Measurements from ENCODE around the gene IGFALS.

IGFALS gene

DNA sequence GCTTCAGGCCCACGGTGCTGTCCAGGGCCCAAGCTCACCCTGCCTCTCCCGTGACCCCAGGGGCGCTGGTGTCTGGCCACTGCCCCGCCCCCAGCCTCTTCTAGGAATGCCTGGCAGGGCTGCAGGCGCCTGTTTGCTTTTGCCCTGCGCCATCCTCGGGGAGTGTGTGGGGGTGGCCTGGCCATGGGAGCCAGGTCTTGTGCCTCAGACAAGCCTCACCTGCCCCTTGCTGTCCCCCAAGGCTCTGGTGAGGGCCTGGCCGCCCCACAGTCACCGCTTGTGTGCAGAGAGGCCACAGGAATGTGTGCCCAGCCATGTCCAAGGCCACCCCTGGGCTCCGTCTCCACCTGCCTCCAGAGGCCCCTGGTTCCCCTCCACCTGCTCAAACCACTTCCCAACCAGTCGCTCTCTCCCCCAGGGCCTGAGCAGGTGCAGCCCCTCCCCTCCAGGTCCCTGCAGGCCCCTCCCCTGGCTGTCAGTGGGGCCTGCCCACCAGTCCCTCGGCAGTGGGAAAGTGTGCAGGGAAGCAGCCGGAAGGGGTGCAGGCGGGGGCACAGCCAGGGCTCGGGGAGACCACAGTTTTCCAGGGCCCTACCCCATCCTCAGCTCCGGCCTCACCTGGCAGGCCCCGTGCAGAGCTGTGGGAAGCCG lies 841 bp upstream of the IGFALS start:
- Histone ChIP-seq H3K27ac (no peak overlapping the region), H3K36me3 (peaks cover 16% of the 10 kb centered on the region), H3K27me3 (ENCODE audit: insufficient read depth, low read depth, severe bottlenecking) (no peaks in the 10 kb centered on the region), H3K4me3 (ENCODE audit: low read depth, low read length) (no peak overlapping the region), H3K9me3 (ENCODE audit: severe bottlenecking) (peaks cover 12% of the 10 kb centered on the region)
- TF ChIP-seq, protein P1, sequence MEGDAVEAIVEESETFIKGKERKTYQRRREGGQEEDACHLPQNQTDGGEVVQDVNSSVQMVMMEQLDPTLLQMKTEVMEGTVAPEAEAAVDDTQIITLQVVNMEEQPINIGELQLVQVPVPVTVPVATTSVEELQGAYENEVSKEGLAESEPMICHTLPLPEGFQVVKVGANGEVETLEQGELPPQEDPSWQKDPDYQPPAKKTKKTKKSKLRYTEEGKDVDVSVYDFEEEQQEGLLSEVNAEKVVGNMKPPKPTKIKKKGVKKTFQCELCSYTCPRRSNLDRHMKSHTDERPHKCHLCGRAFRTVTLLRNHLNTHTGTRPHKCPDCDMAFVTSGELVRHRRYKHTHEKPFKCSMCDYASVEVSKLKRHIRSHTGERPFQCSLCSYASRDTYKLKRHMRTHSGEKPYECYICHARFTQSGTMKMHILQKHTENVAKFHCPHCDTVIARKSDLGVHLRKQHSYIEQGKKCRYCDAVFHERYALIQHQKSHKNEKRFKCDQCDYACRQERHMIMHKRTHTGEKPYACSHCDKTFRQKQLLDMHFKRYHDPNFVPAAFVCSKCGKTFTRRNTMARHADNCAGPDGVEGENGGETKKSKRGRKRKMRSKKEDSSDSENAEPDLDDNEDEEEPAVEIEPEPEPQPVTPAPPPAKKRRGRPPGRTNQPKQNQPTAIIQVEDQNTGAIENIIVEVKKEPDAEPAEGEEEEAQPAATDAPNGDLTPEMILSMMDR (IDR thresholded peaks at IDR 0.05; ENCODE audit: low read depth, low read length): no peak
- DNase-seq: no peak

DNA sequence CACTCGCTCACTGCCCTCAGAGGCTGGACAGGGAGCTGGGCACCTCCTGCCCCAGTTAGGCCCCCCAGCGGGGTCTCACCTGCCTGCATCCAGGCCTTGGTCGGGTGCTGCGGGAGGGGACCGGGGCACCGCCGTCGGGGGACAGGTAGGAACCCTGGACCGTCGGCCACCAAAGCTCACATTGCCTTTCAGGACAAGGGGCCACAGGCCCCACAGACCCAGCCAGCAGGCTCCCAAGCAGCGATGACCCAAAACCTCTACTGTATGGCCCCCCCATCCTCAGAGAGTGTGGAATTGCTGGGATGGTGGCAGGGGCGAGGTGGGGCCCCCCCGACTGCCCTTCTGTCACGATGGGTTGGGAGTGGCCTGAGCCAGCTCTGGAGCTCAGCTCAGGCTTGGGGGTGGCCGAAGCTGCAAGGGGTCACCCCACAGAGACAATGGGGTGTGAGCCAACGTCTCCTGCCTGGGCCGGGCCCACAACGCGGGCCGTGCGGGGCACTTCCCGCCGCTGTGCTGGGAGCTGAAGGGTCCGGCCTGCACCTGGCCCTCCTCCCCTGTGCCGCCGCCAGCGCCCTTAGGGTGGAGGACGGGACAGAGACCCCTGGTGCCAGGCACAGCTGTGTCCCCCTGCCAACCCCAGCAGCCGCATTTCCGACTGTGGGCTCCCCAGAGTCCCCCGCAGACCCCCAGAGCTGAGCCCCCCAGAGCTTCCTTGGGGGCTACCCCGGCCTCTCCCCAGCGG lies 498 bp downstream of the IGFALS start:
- DNase-seq: no peak
- H3K9me3 ChIP-seq (ENCODE audit: severe bottlenecking): peaks cover 7% of the 10 kb centered on the region
- TF ChIP-seq, protein P1 (IDR thresholded peaks at IDR 0.05; ENCODE audit: low read depth, low read length): no peak
- H3K4me3 ChIP-seq (ENCODE audit: low read depth, low read length): no peak overlapping the region
- no peak overlapping the region for H3K27ac ChIP-seq
- no peaks in the 10 kb centered on the region for H3K27me3 ChIP-seq (ENCODE audit: insufficient read depth, low read depth, severe bottlenecking)
- peaks cover 28% of the 10 kb centered on the region for H3K36me3 ChIP-seq

DNA sequence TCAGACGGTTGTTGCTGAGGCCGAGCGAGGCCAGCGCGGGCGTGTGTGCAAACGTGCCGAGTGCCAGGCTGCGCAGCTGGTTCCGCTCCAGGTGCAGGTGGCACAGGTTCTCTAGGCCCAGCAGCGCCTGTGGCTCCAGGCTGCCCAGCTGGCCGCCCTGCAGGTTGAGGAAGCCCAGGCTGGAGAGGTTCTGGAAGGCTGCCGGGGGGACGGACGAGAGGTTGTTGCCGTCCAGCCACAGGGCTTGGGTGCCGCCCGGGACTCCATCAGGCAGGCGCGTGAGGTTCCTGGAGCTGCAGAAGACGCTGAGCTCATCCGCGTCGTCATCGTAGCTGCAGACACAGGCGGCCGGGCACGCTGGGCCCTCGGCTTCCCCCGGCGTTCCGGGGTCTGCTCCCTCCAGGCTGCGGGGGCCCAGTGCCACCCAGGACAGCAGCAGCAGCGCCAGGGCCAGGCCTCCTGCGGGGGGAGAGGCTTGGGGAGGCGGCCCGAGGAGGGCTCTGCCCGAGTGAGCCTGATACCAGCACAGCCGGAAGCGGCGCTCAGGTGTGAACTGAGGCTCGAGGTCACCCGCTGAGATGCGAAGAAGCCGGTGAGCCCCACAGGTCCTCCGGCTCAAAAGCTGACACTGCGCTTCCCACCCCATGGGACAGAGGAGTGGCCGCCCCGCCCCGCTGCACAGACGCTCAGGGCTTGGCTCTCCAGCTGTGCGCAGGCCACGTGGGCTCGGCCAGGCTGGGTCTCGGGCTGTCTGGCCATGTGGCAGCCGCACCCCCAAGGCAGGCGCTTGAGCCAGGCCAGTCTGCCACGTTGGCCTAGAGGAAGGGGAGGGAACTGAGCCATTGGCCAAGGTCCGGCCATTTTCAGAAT lies 1.3 kb downstream of the IGFALS start:
- no peaks in the 10 kb centered on the region for H3K27me3 ChIP-seq (ENCODE audit: insufficient read depth, low read depth, severe bottlenecking)
- no peaks in the 10 kb centered on the region for H3K9me3 ChIP-seq (ENCODE audit: severe bottlenecking)
- DNase-seq: no peak
- TF ChIP-seq, protein P1 (IDR thresholded peaks at IDR 0.05; ENCODE audit: low read depth, low read length): no peak
- peaks cover 36% of the 10 kb centered on the region for H3K36me3 ChIP-seq
- H3K27ac ChIP-seq: no peak overlapping the region
- H3K4me3 ChIP-seq (ENCODE audit: low read depth, low read length): no peak overlapping the region

DNA sequence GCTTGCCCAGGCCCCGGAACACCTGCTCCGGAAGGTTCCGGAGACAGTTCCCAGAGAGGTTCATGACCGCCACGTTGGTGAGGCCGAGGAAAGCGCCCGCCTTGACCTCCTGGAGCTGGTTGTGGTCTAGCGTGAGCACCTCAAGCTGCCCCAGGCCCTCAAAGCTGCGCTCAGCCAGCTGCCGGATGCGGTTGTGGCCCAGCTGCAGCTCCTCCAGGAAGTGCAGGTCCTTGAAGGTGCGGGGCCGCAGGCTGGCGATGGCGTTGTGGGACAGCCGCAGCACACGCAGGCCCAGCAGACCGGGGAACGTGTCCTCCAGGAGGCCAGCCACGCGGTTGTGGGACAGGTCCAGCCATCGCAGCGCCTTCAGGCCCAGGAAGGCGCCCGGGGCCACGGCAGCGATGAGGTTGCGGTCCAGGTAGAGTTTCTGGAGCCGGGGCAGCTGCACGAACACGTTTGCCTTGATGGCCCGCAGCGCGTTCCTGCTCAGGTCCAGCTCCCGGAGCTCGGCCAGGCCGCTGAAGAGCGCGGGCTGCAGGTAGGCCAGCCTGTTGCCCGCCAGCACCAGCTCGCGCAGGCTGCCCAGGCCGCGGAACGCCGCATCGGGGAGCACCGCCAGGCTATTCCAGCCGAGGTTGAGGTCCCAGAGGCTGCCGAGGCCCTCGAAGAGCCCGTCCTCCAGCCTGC lies 2.1 kb downstream of the IGFALS start:
- H3K36me3 ChIP-seq: peaks cover 44% of the 10 kb centered on the region
- no peaks in the 10 kb centered on the region for H3K9me3 ChIP-seq (ENCODE audit: severe bottlenecking)
- H3K4me3 ChIP-seq (ENCODE audit: low read depth, low read length): no peak overlapping the region
- no peak for DNase-seq
- H3K27ac ChIP-seq: no peak overlapping the region
- no peaks in the 10 kb centered on the region for H3K27me3 ChIP-seq (ENCODE audit: insufficient read depth, low read depth, severe bottlenecking)
- TF ChIP-seq, protein P1 (IDR thresholded peaks at IDR 0.05; ENCODE audit: low read depth, low read length): no peak

DNA sequence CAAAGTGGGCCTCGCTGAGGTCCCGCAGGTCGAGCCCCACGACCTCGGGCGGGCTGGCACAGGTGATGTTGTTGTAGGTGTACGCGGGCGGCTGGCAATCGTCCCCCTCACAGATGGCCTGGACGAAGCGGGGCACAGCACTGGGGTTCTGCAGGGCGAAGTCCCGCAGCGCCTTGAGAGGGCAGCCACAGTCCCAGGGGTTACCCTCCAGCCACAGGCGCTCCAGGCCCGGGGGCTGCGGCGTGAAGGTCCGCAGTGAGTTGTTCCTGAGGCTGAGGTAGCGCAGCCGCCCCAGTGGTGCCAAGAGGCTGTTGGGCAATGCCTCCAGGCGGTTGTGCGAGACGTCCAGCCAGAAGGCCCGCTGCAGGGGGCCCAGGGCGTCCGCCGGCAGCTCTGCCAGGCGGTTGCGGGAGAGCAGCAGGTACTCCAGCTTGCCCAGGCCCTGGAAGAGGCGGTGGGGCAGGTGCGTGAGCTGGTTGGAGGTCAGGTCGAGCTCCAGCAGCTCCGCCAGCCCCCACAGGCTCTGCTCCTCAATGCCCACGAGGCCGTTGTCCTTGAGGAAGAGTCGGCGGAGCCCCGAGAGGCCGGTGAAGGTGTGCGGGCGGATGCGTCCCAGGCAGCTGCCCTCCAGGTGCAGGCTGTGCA lies 2.8 kb downstream of the IGFALS start:
- Histone ChIP-seq H3K36me3 (peaks cover 50% of the 10 kb centered on the region), H3K4me3 (ENCODE audit: low read depth, low read length) (no peak overlapping the region), H3K27ac (no peak overlapping the region), H3K27me3 (ENCODE audit: insufficient read depth, low read depth, severe bottlenecking) (no peaks in the 10 kb centered on the region), H3K9me3 (ENCODE audit: severe bottlenecking) (no peaks in the 10 kb centered on the region)
- TF ChIP-seq, protein P1 (IDR thresholded peaks at IDR 0.05; ENCODE audit: low read depth, low read length): no peak
- no peak for DNase-seq

Measured in WERI-Rb-1 (cell line).